NOMO-1 treated with dmso at 0.1 percent for 144 hours (cell line): ENCODE data around the gene CTAGE8.
"Not testable (repeated sequence)": the region's sequence is repeated elsewhere in the genome, so short reads cannot be mapped to it uniquely, and the experiment has no call there.

Source experiments
- DNase-seq: peaks from one replicate; lab custom pipeline; 2025; ENCODE audit not compliant: unreplicated experiment; lab: John Stamatoyannopoulos, UW

Gene CTAGE8, protein sequence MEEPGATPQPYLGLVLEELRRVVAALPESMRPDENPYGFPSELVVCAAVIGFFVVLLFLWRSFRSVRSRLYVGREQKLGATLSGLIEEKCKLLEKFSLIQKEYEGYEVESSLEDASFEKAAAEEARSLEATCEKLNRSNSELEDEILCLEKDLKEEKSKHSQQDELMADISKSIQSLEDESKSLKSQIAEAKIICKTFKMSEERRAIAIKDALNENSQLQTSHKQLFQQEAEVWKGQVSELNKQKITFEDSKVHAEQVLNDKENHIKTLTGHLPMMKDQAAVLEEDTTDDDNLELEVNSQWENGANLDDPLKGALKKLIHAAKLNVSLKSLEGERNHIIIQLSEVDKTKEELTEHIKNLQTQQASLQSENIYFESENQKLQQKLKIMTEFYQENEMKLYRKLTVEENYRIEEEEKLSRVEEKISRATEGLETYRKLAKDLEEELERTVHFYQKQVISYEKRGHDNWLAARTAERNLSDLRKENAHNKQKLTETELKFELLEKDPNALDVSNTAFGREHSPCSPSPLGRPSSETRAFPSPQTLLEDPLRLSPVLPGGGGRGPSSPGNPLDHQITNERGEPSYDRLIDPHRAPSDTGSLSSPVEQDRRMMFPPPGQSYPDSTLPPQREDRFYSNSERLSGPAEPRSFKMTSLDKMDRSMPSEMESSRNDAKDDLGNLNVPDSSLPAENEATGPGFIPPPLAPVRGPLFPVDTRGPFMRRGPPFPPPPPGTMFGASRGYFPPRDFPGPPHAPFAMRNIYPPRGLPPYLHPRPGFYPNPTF

DNA sequence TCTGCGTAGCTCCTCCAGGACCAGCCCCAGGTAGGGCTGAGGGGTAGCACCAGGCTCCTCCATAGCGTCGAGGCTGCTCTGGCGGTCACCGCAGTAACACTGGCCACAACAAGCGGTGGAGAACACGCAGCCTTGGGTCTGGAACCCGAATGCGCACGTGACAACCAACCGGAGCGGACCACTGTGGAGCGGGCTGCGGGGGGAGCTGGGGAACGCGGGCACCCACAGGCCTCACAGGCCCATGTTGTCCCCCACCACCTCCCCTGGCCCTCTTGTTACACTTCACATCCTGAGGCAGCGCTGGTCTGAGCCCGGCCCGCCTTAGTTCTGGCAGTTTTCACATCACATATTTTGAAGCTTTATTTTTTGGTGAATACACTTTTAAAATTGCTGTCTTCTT is at the start of gene CTAGE8:
CTAGE8 (minus strand) TSS at position 101 of the 400 bp plus-strand sequence; CDS start at position 63, 38 bp downstream.
- DNase-seq, result not testable (repeated sequence)

DNA sequence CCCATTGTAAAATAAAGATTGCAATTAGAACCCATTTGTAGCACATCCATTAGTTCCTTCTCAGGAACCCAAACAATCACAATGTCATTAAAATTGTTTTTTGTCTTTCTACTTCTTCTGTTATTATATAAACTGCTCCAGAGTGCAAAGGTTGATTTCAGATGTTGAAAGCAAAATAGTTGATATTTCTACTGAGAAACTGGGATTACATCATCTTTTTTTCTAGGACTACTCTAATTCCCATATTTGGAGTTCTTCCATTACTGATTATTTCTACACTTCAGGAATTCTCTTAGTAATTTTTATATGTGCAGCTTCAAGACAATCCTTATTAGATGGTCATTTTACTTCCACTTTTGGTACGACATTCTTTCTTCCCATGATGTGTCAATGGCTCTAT is 48.4 kb upstream of the CTAGE8 start:
- not testable (repeated sequence) for DNase-seq

DNA sequence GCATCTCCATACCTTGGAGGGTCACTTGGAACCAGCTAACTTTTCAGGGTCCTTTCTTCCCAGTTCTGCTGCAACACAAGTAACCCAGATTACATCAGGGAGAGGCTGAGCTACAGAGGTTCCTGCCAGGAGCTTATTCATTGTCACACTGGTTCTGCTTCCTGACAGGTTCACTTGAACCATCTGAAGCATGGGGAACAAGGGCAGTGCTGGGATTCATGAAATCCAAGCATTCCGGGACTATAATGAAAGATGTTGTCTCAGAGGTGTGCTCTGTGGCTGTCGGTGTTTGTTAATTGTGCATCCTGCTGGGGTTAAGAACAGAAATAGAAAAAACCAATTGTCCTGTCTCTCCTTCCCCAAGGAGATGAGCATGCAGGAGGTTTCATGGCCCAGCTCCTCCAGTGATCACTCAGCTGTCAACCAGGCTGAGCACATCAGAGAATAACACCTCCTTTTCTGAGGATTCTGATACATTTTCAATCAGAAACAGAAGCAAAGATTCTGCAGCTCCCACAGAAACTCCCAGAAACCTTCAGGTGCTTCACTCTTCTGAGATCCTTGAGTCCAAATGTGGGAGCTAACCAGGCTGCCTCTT is 42.9 kb upstream of the CTAGE8 start, which contains the start of gene OR2A1:
OR2A1 (plus strand) TSS at position 548 of the 598 bp plus-strand sequence. CDS start 5,706 bp downstream, outside the sequence.
- DNase-seq, result not testable (repeated sequence)

DNA sequence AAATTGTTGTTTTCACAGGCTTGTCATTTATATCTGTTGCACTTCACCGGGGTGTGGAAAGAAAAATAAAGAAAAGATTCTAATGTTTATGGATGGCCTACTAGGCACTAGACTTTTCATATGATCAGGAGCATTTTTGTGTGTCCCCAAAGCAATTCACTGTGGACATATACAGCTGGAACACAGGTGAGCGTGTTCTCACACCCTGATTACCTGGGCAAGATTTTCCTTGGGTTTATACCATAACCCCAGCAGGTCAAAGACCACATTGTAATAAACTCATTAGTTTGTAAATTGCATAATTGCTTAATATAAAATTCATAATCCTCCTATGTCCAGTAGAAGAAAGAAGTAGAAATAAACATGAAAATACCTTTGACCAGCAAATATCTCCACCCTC is 42.1 kb upstream of the CTAGE8 start:
- DNase-seq, result not testable (repeated sequence)

DNA sequence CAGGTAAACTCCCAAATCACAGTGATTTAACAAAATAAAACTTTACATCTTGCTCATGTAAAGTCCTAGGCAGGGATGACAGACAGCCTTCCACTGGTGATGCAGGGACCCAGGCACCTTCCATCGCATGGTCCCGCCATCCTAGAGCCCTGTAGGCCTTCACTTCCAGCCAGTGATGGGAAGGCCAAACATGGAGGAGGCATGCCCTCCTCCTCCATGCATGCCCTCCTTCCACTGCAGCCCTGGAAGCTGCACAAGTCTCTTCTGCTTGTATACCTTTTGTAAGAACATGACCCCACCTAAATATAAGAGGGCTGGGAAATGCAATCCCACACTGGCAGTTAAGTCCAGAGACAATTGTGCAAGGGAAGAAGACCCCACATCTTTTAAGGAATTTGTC is 40.6 kb upstream of the CTAGE8 start:
- not testable (repeated sequence) for DNase-seq

DNA sequence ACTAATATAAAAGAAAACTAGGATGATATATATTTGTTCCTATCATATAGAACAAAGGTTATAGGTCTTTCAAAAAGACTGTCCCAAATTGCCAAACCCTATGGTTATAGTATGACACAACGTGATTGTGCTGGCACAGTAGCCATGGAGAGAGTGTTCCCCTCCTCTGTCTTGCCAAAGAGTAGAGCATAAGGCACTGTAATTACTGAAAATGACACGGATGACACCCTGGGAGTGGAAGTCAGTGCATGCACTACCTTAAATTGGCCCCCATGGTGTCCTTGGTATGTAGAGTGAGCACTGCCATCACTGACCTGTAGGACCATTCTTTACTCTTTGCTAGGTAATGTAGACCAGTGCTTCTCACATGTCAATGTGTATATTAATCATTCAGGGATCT is 36.1 kb upstream of the CTAGE8 start:
- not testable (repeated sequence) for DNase-seq

DNA sequence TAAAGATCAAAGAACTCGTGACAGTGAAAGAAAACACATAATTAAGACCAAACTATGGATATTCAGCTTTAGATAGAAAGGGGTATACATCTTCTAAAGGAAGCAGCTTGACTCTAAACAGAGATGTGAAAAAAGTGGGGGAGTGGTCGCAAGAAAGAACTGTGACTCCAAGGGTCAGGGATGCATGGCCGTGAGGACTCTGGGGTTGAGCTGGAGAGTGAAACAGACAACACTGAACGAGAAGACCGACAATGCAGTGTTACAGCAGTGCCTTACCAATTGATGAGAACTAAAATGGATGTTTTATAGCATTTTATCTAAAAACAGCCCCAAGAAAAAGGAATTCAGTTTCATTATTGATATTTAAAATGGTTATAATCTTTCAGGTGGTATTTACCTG is 34.5 kb upstream of the CTAGE8 start:
- not testable (repeated sequence) for DNase-seq

DNA sequence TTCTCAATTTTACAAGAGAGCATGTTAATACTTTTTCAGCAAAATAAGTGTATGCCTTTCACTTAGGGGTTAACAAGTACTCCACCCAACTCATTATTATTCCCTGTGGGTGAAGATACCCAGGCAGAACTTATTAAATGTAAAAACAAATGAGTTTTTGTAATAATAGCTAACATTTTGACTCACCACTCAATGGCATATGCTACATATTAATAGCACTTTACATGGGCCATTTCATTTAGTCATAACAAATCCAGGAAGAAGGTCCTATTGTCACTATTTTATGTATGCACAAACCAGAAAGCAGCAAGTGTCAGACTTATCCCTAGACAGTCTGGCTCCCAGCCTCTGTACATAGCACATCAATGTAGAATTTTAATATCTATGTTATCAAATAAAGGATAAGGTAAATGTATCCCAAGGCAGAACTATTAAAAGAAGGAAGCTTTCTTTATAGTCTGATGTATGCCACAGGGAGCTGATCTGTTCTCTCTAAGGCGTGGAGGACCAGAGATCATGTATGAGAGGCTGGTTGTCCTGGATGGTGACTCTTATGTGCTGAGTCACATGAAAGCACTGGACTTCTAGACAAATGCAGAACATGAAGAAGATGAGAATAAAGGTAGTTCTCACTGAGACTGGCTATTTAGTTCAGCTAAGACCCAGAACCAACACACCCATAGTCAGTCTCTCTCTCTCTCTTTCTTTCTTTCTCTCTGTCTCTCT is 33.7 kb upstream of the CTAGE8 start:
- not testable (repeated sequence) for DNase-seq

DNA sequence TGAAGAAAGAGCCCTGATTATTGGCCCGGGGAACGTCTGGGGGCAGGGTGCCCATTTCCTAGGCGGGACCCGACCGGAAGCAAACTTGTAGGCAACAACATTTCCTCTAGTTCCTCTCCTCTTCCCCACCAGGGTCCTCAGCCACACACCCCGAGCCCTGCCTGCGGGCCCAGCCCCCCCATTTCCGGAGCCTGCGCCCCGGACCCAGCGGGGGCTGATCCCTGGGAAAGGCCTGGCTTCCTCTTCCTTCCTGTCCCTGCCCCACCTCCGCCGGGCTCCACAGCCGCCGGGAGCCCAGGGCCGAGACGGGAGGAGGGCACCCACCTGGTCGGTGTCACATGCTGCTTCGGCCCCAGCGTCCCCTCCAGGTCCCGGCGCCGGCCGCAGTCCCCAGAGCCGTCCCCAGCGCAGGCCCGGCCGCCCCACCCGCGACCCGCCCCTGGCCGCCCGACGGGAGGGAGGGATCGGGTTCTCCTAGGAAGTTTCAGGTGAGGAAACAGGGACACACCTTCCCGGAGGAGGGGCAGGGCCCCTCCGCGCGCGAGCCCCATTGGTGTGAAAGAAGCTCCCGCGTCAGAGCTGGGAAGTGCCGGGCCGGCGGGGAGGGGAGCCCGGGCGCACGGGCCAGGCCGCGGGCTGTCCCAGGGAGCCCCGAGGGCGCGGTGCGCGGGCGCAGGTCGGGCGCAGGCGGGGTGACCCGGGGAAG is 24.9 kb upstream of the CTAGE8 start:
- DNase-seq, result not testable (repeated sequence)

DNA sequence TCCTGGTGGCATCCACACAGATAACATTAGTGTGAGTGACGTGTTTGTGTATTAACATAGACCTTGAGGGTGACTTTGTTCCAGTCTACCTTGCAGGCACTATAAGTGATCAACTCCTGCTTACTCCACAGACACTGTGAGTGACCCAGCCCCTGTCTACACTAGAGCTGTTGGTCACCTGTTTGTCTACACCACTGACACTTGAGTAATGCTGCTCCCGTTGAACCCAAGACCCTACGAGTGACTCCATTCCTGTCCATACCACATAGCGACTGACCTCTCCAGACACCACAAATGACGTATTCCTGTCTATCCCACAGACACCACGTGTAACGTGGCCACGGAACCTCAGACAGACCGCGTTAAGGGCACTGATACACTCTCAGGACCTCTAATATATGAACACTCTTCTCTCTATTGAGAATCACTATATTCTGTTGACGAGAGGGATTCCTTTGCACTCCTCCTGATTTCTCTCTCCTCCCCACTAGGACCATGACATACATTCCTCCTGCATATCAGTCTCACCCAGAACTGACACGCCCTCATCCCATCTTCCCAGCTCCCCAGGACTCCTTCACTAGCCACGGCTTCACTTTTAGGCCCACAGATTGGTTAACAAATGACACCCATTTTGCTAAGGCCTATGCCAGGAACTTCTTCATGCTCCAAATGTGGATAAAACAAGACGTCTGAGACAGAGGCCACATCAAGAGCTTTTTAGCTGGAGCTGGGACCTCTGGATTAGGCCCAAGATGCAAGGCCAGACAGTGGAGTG is 23.5 kb upstream of the CTAGE8 start:
- DNase-seq, result not testable (repeated sequence)

DNA sequence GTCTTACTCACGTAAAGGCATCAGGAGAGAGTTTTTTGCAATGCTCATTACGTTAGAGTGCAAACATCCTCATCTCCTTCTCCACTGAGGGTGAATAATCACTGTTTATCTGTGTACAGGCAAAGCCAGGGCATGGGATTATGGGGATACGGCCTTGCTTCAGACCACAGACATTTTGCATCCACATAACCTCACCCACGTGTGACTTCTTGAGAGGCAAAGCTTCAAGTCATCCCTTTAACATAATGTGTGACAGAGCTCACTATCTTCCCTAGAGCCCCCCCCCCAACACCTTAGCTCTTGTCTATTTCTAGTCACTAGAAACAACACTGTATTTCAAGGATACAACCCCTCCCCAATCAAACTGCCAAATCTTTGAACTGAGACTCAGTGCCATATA is 22.5 kb upstream of the CTAGE8 start:
- not testable (repeated sequence) for DNase-seq

DNA sequence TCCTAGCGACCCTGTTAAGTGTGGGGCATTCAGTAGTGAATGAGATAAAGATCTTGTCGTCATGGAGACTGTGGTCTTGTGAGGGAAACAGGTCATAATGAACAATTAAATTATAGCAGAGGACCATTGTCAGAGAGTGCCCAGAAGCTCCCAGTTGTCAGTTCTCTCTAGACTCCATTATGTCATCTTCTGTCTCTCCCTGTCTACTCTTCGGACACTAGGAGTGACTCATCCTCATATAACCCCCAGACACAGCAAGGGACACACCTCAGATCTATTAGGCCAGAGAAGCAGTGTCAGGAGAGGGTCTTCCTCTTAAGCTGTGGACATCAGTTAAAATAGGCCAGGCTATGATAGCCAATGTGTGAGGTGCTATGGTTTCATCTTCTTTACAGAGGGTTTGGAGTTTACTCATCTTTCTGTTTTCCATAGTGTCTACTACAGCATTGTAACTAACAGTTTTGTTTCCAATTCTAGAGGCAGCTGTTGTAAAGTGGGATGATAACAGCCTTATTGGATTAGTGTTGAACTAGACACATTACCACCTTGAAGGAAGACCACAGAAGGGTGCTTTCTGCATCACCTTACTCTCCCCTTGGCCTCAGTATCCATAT is 18.2 kb upstream of the CTAGE8 start:
- DNase-seq, result not testable (repeated sequence)

DNA sequence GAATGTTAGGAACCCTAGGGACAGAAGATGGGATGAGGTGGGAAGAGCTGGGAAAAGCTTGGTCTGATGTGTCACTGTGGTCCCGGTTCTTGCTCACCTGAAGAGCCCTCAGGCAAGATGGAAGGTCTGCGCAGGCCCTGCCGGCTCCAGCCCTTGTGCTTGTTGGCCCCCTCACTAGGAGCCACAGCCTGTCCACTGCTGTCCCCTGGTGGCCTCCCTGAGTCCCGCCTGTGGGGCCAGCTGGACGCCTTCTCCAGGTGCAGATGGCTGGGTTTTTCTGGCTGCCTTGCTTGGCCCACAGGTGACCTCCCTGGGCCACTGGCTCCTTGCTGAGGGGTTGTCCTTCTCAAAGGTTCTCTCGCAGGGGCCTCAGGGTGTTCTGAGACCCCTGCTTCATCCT is 14.6 kb upstream of the CTAGE8 start:
- not testable (repeated sequence) for DNase-seq

DNA sequence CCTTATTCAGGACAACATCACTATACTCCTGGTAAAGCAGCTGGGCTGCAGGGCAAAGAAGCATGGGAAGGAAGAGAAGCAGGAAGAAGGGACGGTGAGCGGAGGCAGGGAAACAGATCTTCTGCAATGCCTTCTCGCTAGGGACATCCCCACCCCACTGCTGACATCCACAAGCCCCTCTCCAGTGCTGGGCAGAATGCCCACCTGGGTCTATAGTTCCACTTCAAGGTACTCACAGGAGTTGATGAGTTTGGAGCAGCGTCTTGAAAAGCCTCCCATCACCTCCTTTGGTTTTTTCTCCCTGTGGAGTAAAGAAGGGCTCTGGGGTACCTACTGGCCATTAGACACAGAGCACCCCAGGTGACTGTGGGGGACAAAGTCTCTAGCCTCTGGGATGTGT is 13.4 kb upstream of the CTAGE8 start:
- not testable (repeated sequence) for DNase-seq

DNA sequence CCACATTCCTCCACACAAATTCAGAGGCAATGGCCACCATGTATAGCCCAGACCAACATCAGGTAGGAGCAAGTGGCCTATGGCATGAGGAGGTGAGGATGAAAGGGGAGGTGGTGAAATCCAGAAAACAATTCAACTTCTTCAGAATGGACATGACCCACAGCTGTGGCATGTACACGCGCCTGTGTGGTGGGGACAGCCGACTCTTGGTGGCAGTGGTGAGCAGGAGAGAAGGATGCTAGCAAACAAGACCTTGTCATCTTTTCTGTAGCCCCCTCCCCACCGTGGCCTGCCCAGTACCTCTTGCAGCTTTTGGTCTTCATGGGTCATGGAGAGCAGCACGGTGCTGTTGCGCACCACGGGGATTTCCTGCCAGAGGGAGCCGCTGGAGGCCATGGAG is 12.9 kb upstream of the CTAGE8 start:
- DNase-seq, result not testable (repeated sequence)

DNA sequence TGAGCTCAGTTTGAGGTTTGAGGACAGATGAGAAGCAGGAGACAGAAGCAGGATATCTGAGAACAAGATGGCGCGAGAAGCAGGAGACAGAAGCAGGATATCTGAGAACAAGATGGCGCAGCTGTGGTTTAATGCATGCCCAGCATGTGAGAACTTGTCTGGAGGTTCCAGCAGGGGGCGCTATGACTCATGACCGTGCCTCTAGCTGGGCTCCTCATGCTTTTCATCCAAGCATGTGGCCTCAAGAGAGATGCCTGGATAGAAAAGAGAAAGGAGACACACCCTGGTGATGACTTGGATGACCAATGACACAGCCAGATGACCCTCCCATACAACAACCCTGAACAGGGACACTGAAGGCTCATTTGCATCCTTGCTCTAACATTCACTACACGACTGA is 10.9 kb upstream of the CTAGE8 start:
- DNase-seq, result not testable (repeated sequence)

DNA sequence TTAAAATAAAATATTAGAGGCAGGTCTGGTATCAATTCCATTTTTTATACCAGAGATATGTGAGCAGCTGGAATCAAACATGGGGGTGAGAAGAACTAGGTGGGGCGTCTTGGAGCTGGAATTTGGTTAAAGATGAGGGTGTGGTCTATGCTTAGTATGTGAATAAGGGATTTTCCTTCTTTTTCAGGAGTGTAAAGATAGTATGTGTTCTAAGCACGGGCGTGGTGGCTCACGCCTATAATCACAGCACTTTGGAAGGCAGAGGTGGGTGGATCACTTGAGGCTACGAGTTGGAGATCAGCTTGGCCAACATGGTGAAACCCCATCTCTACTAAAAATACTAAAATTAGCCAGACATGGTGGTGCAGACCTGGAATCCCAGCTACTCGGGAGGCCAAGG is 6.2 kb upstream of the CTAGE8 start:
- not testable (repeated sequence) for DNase-seq

DNA sequence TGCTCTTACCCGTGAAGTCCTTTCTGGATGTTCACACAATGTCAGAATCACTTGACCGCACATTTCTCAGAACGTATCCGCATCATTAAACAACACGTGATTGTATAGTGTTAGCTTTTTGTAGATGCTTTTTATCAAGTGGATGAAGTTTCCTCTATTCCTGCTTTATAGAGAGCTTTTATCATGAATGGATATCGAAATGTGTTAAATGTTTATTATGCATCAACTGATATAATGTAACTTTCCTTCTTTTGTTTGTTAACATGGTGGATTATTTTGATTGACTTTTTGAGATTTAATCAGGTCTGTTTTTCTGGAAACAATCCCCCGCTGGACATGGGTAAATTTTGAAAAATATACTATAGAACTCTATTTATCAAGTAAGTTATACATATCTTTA is 4.4 kb downstream of the CTAGE8 start, which contains the start of gene OR2A7:
OR2A7 (minus strand) TSS at position 101 of the 400 bp plus-strand sequence. CDS start 5,164 bp downstream, outside the sequence.
- not testable (repeated sequence) for DNase-seq

DNA sequence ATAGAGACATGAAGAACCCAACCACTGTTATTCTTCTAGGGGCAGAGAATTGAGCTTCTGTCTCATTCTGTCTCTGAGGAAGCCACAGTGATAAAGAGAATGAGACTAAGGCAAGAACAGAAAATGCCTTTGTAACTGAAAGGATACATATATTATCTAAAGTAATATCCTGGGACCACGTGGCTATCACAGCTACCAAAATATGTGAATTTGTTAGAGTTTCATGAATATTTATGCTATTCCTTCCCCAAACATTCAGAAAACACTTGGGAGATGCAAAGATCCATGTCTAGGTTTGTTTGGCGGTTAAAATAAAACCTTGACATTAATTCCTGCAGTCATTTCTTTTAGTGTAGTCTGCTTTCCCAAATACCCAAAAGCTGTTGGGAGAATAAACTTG is 7.0 kb downstream of the CTAGE8 start:
- DNase-seq, result not testable (repeated sequence)
